ENCODE data around the gene OR6C76.
"Not testable (repeated sequence)": the region's sequence is repeated elsewhere in the genome, so short reads cannot be mapped to it uniquely, and the experiment has no call there.

OR6C76 gene

DNA sequence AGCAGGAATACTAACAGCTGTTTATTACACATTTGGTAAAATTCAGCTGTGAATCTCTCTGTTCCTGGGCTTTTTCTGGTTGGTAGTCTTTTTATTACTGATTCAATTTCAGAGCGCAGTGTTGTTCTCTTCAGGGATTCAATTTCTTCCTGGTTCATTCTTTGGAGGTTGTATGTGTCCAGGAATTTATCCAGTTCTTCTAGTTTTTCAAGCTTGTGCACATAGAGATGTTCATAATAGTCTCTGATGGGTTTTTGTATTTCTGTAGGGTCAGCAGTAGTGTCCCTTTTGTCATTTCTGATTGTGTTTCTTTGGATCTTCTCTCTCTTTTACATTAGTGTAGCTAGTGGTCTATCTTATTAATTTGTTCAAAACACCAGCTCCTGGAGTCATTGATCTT, 9.1 kb upstream of the OR6C76 start:
- H3K27ac ChIP-seq (ENCODE audit: low read depth, low read length), result no peak overlapping the region
- no peak overlapping the region for H3K9ac ChIP-seq (ENCODE audit: low read length)
- no peak overlapping the region for H3K4me3 ChIP-seq (ENCODE audit: low read depth, low read length)
- H3K9me3 ChIP-seq (ENCODE audit: control insufficient read depth, insufficient read depth, low read depth, low read length), result no peaks in the 10 kb centered on the region
- no peaks in the 10 kb centered on the region for H3K4me1 ChIP-seq (ENCODE audit: control insufficient read depth, insufficient read depth, low read length)
- H3K27me3 ChIP-seq (ENCODE audit: control insufficient read depth, insufficient read depth, low read length), result no peaks in the 10 kb centered on the region
- no peaks in the 10 kb centered on the region for H3K36me3 ChIP-seq (ENCODE audit: control insufficient read depth, insufficient read depth, low read length)

DNA sequence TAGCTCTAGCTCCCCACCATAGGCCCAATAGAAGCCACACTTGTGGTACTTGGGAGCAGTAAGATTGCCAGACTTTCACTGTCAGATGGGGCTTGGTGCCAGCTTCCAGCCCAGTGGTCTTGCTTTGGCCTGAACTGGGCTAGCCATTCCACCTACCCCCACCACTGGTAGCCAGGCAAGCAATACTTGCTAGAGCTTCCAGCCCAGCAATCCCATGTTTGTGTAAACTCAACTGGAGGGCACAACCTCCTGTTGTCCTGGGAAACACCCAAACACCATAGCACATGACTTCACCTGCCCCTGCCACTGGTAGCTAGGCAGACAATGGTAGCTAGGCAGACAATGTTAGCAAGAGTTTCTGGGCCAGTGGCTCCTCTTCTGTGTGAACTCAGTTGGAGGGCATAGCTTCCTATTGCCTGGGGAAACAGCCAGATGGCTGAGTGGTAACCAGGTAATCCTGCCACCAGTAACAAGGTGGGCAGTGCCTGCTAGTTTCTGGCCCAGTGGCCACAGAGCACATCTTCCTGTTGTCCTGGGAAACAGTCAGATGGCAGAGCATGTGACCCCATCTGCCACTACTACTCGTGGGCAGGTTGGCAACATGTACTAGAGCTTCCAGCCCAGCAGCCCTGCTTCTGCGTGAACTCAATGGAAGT, 5.6 kb upstream of the OR6C76 start:
- Histone ChIP-seq H3K27ac (ENCODE audit: low read depth, low read length) (no peak overlapping the region), H3K4me3 (ENCODE audit: low read depth, low read length) (no peak overlapping the region), H3K27me3 (ENCODE audit: control insufficient read depth, insufficient read depth, low read length) (no peaks in the 10 kb centered on the region), H3K9ac (ENCODE audit: low read length) (no peak overlapping the region), H3K4me1 (ENCODE audit: control insufficient read depth, insufficient read depth, low read length) (no peaks in the 10 kb centered on the region), H3K36me3 (ENCODE audit: control insufficient read depth, insufficient read depth, low read length) (no peaks in the 10 kb centered on the region), H3K9me3 (ENCODE audit: control insufficient read depth, insufficient read depth, low read depth, low read length) (no peaks in the 10 kb centered on the region)

DNA sequence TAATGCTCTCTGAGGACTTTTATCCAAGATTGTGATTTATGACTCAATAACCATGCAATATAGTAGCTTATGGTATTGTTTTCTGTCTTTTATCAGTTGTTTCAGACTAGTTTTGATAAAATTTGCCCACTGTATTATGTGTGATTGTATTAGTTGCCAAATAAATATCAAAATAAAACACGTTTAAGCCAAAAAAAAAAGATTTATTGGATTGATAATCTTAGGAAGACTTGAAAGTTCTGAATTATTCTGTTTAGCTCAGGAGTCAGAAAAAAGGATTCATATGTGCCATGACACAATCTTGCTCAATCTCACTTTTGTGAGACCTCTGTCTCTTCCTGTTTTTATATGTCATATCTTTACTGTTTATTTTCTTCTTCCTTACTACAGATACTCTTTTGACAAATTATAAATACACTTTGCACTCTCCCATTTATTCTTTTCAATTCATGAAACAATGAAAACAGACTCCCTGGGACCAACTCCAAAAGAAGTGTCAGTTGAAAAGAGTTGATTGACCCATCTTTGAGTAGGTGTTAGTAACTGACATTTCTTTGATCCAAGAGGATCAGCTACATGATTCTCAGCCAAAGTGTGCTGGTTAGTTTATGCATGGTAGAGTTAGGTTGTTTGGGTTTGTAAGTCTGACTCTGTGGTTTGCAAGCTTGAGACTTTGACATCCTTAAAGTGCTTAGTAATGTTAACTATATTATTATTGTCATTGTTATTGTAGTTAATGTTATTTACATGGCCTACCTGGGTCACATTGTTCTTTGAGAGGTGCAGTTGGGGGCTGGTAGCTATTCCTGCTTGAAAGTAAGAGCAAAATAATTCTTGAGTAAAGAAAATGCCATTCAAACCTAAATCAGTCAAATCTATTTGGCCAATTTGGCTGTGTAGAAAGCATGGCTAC, 2.5 kb downstream of the OR6C76 start:
- Histone ChIP-seq H3K4me1 (ENCODE audit: control insufficient read depth, insufficient read depth, low read length) (peaks cover 20% of the 10 kb centered on the region), H3K27ac (ENCODE audit: low read depth, low read length) (no peak overlapping the region), H3K27me3 (ENCODE audit: control insufficient read depth, insufficient read depth, low read length) (no peaks in the 10 kb centered on the region), H3K9me3 (ENCODE audit: control insufficient read depth, insufficient read depth, low read depth, low read length) (no peaks in the 10 kb centered on the region), H3K36me3 (ENCODE audit: control insufficient read depth, insufficient read depth, low read length) (no peaks in the 10 kb centered on the region), H3K9ac (ENCODE audit: low read length) (no peak overlapping the region), H3K4me3 (ENCODE audit: low read depth, low read length) (peak overlapping the region; percentile 12; the same call in 1 of the 2 replicates)

DNA sequence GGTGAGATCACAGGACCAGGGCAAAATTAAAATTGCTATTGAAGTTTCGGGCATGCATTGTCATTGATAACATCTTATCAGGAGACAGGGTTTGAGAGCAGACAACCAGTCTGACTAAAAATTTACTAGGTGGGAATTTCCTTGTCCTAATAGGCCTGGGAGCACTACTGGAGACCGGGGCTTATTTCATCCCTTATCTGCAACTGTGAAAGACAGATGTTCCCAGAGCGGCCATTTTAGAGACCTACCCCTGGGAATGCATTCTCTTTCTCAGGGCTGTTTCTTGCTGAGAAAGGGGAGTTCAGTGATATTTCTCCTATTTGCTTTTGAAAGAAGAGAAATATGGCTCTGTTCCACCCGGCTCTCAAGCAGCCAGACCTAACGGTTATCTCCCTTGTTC, 15.2 kb downstream of the OR6C76 start:
- not testable (repeated sequence) for H3K27ac ChIP-seq (ENCODE audit: low read depth, low read length); H3K4me1 ChIP-seq (ENCODE audit: control insufficient read depth, insufficient read depth, low read length); H3K36me3 ChIP-seq (ENCODE audit: control insufficient read depth, insufficient read depth, low read length); H3K4me3 ChIP-seq (ENCODE audit: low read depth, low read length); H3K9ac ChIP-seq (ENCODE audit: low read length); H3K27me3 ChIP-seq (ENCODE audit: control insufficient read depth, insufficient read depth, low read length)
- peaks cover 18% of the 10 kb centered on the region for H3K9me3 ChIP-seq (ENCODE audit: control insufficient read depth, insufficient read depth, low read depth, low read length)

DNA sequence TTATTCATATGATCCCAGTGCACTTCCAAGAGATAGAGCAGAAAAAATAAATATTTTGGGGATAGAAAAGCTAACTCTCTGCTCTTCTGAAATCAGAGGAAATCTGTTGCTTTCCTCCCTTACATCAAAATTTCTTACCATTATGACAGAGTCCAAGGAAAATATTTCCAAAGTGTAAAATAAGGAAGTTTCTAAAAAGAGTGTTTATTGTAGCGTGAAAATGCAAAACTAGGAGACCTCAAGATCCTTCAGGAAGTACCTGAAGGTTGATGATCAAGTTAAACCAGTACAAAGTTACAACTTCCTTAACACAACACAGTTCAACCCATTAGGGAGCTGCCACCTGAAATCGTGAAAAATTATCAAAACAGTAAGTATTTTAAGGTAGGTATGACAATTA, 17.7 kb downstream of the OR6C76 start, which contains the start of gene OR6C2:
OR6C2 (plus strand) TSS at position 301 of the 400 bp plus-strand sequence. CDS start 8,138 bp downstream, outside the sequence.
- H3K4me3 ChIP-seq (ENCODE audit: low read depth, low read length), result no peak within 1 kb of the TSS
- no peak within 1 kb of the TSS for H3K27ac ChIP-seq (ENCODE audit: low read depth, low read length)
- no peaks in the 10 kb centered on the region for H3K4me1 ChIP-seq (ENCODE audit: control insufficient read depth, insufficient read depth, low read length)
- no peak within 1 kb of the TSS for H3K9ac ChIP-seq (ENCODE audit: low read length)
- H3K27me3 ChIP-seq (ENCODE audit: control insufficient read depth, insufficient read depth, low read length), result no peaks in the 10 kb centered on the region
- H3K36me3 ChIP-seq (ENCODE audit: control insufficient read depth, insufficient read depth, low read length), result no peaks in the 10 kb centered on the region
- peaks cover 18% of the 10 kb centered on the region for H3K9me3 ChIP-seq (ENCODE audit: control insufficient read depth, insufficient read depth, low read depth, low read length)

DNA sequence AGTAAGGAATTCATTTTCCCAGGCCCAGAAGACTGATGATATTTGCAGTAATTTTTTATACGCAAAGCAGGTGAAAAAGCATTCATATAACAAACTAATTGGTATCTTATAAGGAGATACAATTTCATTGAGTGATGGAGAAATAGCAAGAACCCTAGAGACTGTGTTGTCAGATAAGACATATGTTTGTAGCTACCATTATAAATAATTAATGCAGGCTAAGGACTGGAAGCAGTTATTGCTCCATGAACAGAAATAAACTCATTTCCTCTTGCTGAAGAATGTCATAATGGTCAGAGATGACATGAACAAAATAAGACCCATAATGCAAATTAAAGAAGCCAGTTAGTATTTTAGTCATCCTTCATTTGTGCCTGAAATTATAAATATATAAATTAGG, 19.3 kb downstream of the OR6C76 start:
- Histone ChIP-seq H3K9ac (ENCODE audit: low read length) (no peak overlapping the region), H3K4me1 (ENCODE audit: control insufficient read depth, insufficient read depth, low read length) (no peaks in the 10 kb centered on the region), H3K36me3 (ENCODE audit: control insufficient read depth, insufficient read depth, low read length) (no peaks in the 10 kb centered on the region), H3K27me3 (ENCODE audit: control insufficient read depth, insufficient read depth, low read length) (no peaks in the 10 kb centered on the region), H3K27ac (ENCODE audit: low read depth, low read length) (no peak overlapping the region), H3K4me3 (ENCODE audit: low read depth, low read length) (no peak overlapping the region), H3K9me3 (ENCODE audit: control insufficient read depth, insufficient read depth, low read depth, low read length) (peaks cover 15% of the 10 kb centered on the region)

DNA sequence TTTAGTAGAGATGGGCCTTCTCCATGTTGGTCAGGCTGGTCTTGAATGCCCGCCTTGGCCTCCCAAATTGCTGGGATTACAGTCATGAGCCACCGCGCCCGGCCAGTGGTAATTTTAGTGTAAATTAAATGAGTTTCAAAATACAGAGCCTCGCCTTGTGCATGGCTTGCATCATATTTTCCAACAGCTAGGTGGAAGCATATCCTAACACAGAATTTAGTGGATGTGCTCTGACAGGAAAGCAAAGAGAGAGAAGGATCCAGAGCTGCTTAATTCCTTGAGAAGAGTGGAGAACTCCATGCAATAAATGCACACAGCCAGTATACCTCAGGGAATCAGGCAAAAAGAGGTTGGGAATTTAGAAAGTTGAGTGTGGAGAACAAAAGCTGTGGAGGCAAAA, 20.3 kb downstream of the OR6C76 start:
- H3K9ac ChIP-seq (ENCODE audit: low read length), result no peak overlapping the region
- H3K36me3 ChIP-seq (ENCODE audit: control insufficient read depth, insufficient read depth, low read length), result no peaks in the 10 kb centered on the region
- H3K27me3 ChIP-seq (ENCODE audit: control insufficient read depth, insufficient read depth, low read length), result no peaks in the 10 kb centered on the region
- H3K27ac ChIP-seq (ENCODE audit: low read depth, low read length), result no peak overlapping the region
- no peak overlapping the region for H3K4me3 ChIP-seq (ENCODE audit: low read depth, low read length)
- peaks cover 9% of the 10 kb centered on the region for H3K9me3 ChIP-seq (ENCODE audit: control insufficient read depth, insufficient read depth, low read depth, low read length)
- no peaks in the 10 kb centered on the region for H3K4me1 ChIP-seq (ENCODE audit: control insufficient read depth, insufficient read depth, low read length)

DNA sequence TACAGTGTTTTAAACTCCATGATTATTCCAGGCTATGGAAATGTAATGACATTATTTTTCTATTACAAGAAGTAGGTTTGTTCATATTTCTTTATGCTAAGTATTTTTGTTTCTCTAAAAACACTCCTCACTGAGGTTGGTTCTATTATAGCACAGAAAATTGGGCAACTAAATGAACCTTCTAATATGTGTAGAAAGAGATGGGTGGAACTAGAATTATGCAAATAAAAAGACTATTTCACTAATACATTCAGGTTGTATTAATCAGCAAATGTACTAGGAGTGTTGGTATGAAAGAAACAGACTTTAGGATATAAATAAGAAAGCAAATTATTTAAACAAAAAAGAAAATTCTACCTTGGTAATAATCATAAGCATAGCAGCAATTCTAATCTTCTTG, 22.8 kb downstream of the OR6C76 start:
- no peaks in the 10 kb centered on the region for H3K27me3 ChIP-seq (ENCODE audit: control insufficient read depth, insufficient read depth, low read length)
- H3K9ac ChIP-seq (ENCODE audit: low read length), result no peak overlapping the region
- H3K27ac ChIP-seq (ENCODE audit: low read depth, low read length), result no peak overlapping the region
- no peaks in the 10 kb centered on the region for H3K4me1 ChIP-seq (ENCODE audit: control insufficient read depth, insufficient read depth, low read length)
- no peak overlapping the region for H3K4me3 ChIP-seq (ENCODE audit: low read depth, low read length)
- H3K9me3 ChIP-seq (ENCODE audit: control insufficient read depth, insufficient read depth, low read depth, low read length), result no peaks in the 10 kb centered on the region
- no peaks in the 10 kb centered on the region for H3K36me3 ChIP-seq (ENCODE audit: control insufficient read depth, insufficient read depth, low read length)

DNA sequence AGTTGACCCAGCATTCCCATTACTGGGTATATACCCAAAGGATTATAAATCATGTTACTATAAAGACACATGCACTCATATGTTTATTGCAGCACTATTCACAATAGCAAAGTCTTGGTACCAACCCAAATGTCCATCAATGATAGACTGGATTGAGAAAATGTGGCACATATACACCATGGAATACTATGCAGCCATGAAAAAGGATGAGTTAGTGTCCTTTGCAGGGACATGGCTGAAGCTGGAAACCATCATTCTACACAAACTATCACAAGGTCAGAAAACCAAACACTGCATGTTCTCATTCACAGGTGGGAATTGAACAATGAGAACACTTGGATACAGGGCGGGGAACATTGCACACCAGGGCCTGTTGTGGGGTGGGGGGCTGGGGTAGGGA, 38.9 kb downstream of the OR6C76 start:
- not testable (repeated sequence) for H3K27ac ChIP-seq (ENCODE audit: low read depth, low read length); H3K9ac ChIP-seq (ENCODE audit: low read length); H3K4me3 ChIP-seq (ENCODE audit: low read depth, low read length); H3K4me1 ChIP-seq (ENCODE audit: control insufficient read depth, insufficient read depth, low read length); H3K9me3 ChIP-seq (ENCODE audit: control insufficient read depth, insufficient read depth, low read depth, low read length); H3K36me3 ChIP-seq (ENCODE audit: control insufficient read depth, insufficient read depth, low read length); H3K27me3 ChIP-seq (ENCODE audit: control insufficient read depth, insufficient read depth, low read length)

DNA sequence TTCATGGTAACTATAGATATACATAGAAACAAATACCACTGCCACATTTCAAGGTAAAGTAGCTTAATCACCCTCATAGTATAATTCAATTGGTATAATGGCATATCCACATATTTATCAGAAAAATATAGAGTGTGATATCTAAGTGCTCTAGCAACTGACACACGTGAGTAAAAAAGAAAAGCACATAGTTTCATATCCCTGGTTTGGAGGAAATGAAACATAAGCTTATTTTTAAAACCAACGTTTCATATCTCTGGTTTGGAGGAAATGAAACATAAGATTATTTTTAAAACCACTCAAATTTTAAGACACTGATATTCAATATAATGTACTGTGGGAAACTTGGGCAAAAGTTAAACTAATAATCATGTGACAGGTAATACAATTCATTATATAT, 41.8 kb downstream of the OR6C76 start:
- Histone ChIP-seq H3K9me3 (ENCODE audit: control insufficient read depth, insufficient read depth, low read depth, low read length) (0 out of 2 replicates have a peak, but pooled peaks cover 3% of the 10 kb centered on the region), H3K36me3 (ENCODE audit: control insufficient read depth, insufficient read depth, low read length) (no peaks in the 10 kb centered on the region), H3K9ac (ENCODE audit: low read length) (no peak overlapping the region), H3K4me1 (ENCODE audit: control insufficient read depth, insufficient read depth, low read length) (no peaks in the 10 kb centered on the region), H3K27ac (ENCODE audit: low read depth, low read length) (no peak overlapping the region), H3K4me3 (ENCODE audit: low read depth, low read length) (no peak overlapping the region), H3K27me3 (ENCODE audit: control insufficient read depth, insufficient read depth, low read length) (no peaks in the 10 kb centered on the region)

DNA sequence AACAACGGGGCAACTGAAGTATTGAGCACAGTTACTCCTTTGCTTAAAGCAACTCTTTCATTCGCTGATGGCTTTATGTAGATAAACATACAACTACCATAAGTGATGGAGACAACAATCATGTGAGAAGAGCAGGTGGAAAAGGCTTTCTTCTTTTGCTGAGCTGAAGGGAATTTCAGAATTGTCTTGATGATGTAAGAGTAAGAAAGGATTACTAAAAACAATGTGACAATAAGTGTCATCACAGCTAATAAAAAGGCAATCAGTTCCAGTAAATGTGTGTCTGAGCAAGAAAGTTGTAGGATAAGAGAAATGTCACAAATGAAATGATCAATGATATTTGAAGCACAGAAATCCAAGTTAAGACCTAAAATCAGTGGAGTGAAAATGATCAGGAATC, 43.2 kb downstream of the OR6C76 start:
- Histone ChIP-seq H3K9me3 (ENCODE audit: control insufficient read depth, insufficient read depth, low read depth, low read length) (0 out of 2 replicates have a peak, but pooled peaks cover 3% of the 10 kb centered on the region), H3K27me3 (ENCODE audit: control insufficient read depth, insufficient read depth, low read length) (no peaks in the 10 kb centered on the region), H3K4me1 (ENCODE audit: control insufficient read depth, insufficient read depth, low read length) (no peaks in the 10 kb centered on the region), H3K27ac (ENCODE audit: low read depth, low read length) (no peak overlapping the region), H3K9ac (ENCODE audit: low read length) (no peak overlapping the region), H3K36me3 (ENCODE audit: control insufficient read depth, insufficient read depth, low read length) (no peaks in the 10 kb centered on the region), H3K4me3 (ENCODE audit: low read depth, low read length) (no peak overlapping the region)
